Measurements from ENCODE around the gene ZNF292. TPM values are rescaled to one million over a fixed set of nuclear protein-coding genes. Genes with fewer than 3 reads are reported as not detected.

ZNF292 gene
- polyA plus RNA-seq, 1 of the 3 experiments (the other 2 are of a cell fraction) = 3.2 TPM

DNA sequence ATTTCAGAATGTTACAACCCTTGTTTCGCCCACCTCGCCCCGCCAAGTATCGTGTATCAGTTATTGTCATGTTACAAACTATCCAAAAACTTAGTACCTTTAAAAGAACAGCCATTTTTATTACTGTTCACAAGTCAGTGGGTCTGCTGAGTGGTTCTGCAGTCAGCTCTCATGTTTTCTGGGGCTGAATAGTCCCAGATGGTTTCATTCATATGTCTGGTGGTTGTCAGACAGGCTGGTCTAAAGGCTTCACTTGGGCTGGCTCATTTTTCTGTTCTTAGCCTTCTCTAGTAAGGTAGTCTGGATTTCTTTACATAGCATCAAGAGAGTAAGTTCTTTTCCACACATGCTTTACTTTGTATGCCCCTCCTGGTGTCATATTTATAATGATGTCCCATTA, 8.6 kb downstream of the ZNF292 start:
- no peak overlapping the region for H3K4me2 ChIP-seq
- no peak overlapping the region for H2AFZ ChIP-seq (ENCODE audit: low read depth)
- no peak overlapping the region for H3K4me3 ChIP-seq (ENCODE audit: low read depth in 2 of 2, low read length in 1 of 2)
- no peak for DNase-seq
- peaks cover 99% of the 10 kb centered on the region for H4K20me1 ChIP-seq (ENCODE audit: insufficient read depth)
- peaks cover 0 to 6% of the 10 kb centered on the region in 2 experiments; a peak in 1 of 4 replicates for H3K4me1 ChIP-seq (ENCODE audit: control insufficient read depth in 1 of 2, insufficient read depth in 2 of 2, low read depth in 1 of 2, low read length in 1 of 2)
- no peaks in the 10 kb centered on the region for H3K27me3 ChIP-seq (ENCODE audit: insufficient read depth)
- no peaks in the 10 kb centered on the region for H3K9me2 ChIP-seq
- TF ChIP-seq GATA2 (CRISPR knock-in tag; IDR thresholded peaks at IDR 0.05) (no peak), JUND (IDR thresholded peaks at IDR 0.05) (no peak), TEAD4 (IDR thresholded peaks at IDR 0.05; ENCODE audit: borderline replicate concordance, insufficient read depth) (no peak), ELF1 (IDR thresholded peaks at IDR 0.05) (no peak), SMC3 (IDR thresholded peaks at IDR 0.05; ENCODE audit: low read depth, low read length) (no peak), RFX5 (IDR thresholded peaks at IDR 0.05; ENCODE audit: low read length) (no peak), FOXM1 (IDR thresholded peaks at IDR 0.05; ENCODE audit: low read depth) (no peak), NRF1 (IDR thresholded peaks at IDR 0.05; ENCODE audit: low read depth, low read length) (no peak), RXRA (IDR thresholded peaks at IDR 0.05; ENCODE audit: borderline replicate concordance, low read depth) (no peak)
- TF ChIP-seq, protein P1, sequence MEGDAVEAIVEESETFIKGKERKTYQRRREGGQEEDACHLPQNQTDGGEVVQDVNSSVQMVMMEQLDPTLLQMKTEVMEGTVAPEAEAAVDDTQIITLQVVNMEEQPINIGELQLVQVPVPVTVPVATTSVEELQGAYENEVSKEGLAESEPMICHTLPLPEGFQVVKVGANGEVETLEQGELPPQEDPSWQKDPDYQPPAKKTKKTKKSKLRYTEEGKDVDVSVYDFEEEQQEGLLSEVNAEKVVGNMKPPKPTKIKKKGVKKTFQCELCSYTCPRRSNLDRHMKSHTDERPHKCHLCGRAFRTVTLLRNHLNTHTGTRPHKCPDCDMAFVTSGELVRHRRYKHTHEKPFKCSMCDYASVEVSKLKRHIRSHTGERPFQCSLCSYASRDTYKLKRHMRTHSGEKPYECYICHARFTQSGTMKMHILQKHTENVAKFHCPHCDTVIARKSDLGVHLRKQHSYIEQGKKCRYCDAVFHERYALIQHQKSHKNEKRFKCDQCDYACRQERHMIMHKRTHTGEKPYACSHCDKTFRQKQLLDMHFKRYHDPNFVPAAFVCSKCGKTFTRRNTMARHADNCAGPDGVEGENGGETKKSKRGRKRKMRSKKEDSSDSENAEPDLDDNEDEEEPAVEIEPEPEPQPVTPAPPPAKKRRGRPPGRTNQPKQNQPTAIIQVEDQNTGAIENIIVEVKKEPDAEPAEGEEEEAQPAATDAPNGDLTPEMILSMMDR (IDR thresholded peaks at IDR 0.05) = no peak
- 100% methylated on average over 4 of the region's 4 CpGs for WGBS (ENCODE audit: low lambda C conversion rate)
- peaks cover 100% of the 10 kb centered on the region for H3K79me2 ChIP-seq (ENCODE audit: insufficient read depth)
- H3F3A ChIP-seq (replicated peaks; ENCODE audit: insufficient read depth) = no peaks in the 10 kb centered on the region
- POLR2A ChIA-PET = no interaction called here
- CTCF ChIA-PET = no interaction called here
- no peaks in the 10 kb centered on the region for H3K9me3 ChIP-seq
- no peak overlapping the region for H3K9ac ChIP-seq
- peak overlapping the region in 1 of 2 experiments; percentile 22; a peak in 1 of 4 replicates for H3K27ac ChIP-seq (ENCODE audit: low read depth in 2 of 2, low read length in 1 of 2)
- H3K36me3 ChIP-seq (replicated peaks in 1 of 2; ENCODE audit: control insufficient read depth in 1 of 2, insufficient read depth in 2 of 2, low read length in 1 of 2) = peaks cover 0 to 4% of the 10 kb centered on the region in 2 experiments

DNA sequence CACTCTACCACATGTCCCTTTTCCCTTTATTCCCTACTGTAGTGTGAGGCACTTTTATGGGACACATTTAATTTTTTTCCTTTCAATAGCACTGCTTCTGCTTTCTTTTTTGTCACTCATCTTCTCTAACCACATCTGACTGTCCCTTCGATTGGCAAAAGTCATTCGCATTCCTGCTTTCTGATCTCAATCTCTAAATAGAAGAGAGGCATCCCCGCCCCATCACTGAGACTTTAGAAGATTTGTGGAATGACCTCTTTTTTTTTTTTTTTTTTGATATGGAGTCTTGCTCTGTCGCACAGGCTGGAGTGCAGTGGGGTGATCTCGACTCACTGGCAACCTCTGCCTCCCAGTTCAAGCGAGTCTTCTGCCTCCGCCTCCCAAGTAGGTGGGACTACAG, 9.1 kb downstream of the ZNF292 start:
- TF ChIP-seq EZH2phosphoT487 (IDR thresholded peaks at IDR 0.05; ENCODE audit: borderline replicate concordance, low read depth) (no peak), GABPA (IDR thresholded peaks at IDR 0.05; ENCODE audit: low read depth) (no peak), MXI1 (IDR thresholded peaks at IDR 0.05; ENCODE audit: low read depth, low read length) (no peak), GATA2 (CRISPR knock-in tag; IDR thresholded peaks at IDR 0.05) (no peak), TAF1 (IDR thresholded peaks at IDR 0.05; ENCODE audit: borderline replicate concordance, low read depth, low read length) (no peak), NRF1 (IDR thresholded peaks at IDR 0.05; ENCODE audit: low read depth, low read length) (no peak), NFIC (IDR thresholded peaks at IDR 0.05; ENCODE audit: borderline replicate concordance) (no peak), JUND (IDR thresholded peaks at IDR 0.05) (no peak), TEAD4 (IDR thresholded peaks at IDR 0.05; ENCODE audit: borderline replicate concordance, insufficient read depth) (no peak)
- TF ChIP-seq, protein P1 (IDR thresholded peaks at IDR 0.05) = no peak
- TF ChIP-seq, protein P2, sequence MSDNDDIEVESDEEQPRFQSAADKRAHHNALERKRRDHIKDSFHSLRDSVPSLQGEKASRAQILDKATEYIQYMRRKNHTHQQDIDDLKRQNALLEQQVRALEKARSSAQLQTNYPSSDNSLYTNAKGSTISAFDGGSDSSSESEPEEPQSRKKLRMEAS (IDR thresholded peaks at IDR 0.05; ENCODE audit: low read depth) = no peak
- TF ChIP-seq, protein P3, sequence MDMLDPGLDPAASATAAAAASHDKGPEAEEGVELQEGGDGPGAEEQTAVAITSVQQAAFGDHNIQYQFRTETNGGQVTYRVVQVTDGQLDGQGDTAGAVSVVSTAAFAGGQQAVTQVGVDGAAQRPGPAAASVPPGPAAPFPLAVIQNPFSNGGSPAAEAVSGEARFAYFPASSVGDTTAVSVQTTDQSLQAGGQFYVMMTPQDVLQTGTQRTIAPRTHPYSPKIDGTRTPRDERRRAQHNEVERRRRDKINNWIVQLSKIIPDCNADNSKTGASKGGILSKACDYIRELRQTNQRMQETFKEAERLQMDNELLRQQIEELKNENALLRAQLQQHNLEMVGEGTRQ (IDR thresholded peaks at IDR 0.05; ENCODE audit: borderline replicate concordance, low read depth, low read length) = no peak
- TF ChIP-seq, protein P4, sequence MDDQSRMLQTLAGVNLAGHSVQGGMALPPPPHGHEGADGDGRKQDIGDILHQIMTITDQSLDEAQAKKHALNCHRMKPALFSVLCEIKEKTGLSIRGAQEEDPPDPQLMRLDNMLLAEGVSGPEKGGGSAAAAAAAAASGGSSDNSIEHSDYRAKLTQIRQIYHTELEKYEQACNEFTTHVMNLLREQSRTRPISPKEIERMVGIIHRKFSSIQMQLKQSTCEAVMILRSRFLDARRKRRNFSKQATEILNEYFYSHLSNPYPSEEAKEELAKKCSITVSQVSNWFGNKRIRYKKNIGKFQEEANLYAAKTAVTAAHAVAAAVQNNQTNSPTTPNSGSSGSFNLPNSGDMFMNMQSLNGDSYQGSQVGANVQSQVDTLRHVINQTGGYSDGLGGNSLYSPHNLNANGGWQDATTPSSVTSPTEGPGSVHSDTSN (IDR thresholded peaks at IDR 0.05) = no peak
- TF ChIP-seq, protein P5, sequence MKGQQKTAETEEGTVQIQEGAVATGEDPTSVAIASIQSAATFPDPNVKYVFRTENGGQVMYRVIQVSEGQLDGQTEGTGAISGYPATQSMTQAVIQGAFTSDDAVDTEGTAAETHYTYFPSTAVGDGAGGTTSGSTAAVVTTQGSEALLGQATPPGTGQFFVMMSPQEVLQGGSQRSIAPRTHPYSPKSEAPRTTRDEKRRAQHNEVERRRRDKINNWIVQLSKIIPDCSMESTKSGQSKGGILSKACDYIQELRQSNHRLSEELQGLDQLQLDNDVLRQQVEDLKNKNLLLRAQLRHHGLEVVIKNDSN (IDR thresholded peaks at IDR 0.05; ENCODE audit: borderline replicate concordance, low read depth) = no peak
- WGBS (ENCODE audit: low lambda C conversion rate) = 92% methylated on average over 7 of the region's 7 CpGs
- ChIA-PET CTCF (no interaction called here), POLR2A (no interaction called here)
- Histone ChIP-seq H4K20me1 (ENCODE audit: insufficient read depth) (peaks cover 100% of the 10 kb centered on the region), H3K79me2 (ENCODE audit: insufficient read depth) (peaks cover 100% of the 10 kb centered on the region), H2AFZ (ENCODE audit: low read depth) (no peak overlapping the region), H3K9me3 (no peaks in the 10 kb centered on the region), H3K4me1 (ENCODE audit: control insufficient read depth in 1 of 2, insufficient read depth in 2 of 2, low read depth in 1 of 2, low read length in 1 of 2) (peaks cover 0 to 6% of the 10 kb centered on the region in 2 experiments; a peak in 1 of 4 replicates), H3K9me2 (no peaks in the 10 kb centered on the region), H3K4me3 (ENCODE audit: low read depth in 2 of 2, low read length in 1 of 2) (no peak overlapping the region), H3K36me3 (replicated peaks in 1 of 2; ENCODE audit: control insufficient read depth in 1 of 2, insufficient read depth in 2 of 2, low read length in 1 of 2) (peaks cover 0 to 5% of the 10 kb centered on the region in 2 experiments), H3K27ac (ENCODE audit: low read depth in 2 of 2, low read length in 1 of 2) (peak overlapping the region in 1 of 2 experiments; percentile 22; a peak in 1 of 4 replicates), H3K4me2 (no peak overlapping the region), H3F3A (replicated peaks; ENCODE audit: insufficient read depth) (no peaks in the 10 kb centered on the region), H3K27me3 (ENCODE audit: insufficient read depth) (no peaks in the 10 kb centered on the region), H3K9ac (no peak overlapping the region)
- DNase-seq = no peak

All from SK-N-SH (cell line).